IPS-18a (cell line): Measurements from ENCODE around the gene TRABD2B.

Source experiments
- H3K27ac ChIP-seq: one replicate; pipeline ENCODE4 v1.5.1; 2013; ENCODE audit warnings: low read length
- H3K27me3 ChIP-seq: one replicate; pipeline ENCODE4 v1.6.1; 2013; ENCODE audit warnings: mild to moderate bottlenecking, low read length; ENCODE audit not compliant: control insufficient read depth, insufficient read depth
- H3K36me3 ChIP-seq: one replicate; pipeline ENCODE4 v1.6.1; 2013; ENCODE audit warnings: low read depth, low read length; ENCODE audit not compliant: control insufficient read depth
- H3K4me1 ChIP-seq: one replicate; pipeline ENCODE4 v1.6.1; 2013; ENCODE audit warnings: low read depth, low read length; ENCODE audit not compliant: control insufficient read depth
- H3K4me3 ChIP-seq: one replicate; pipeline ENCODE4 v1.5.1; 2013; ENCODE audit warnings: low read length
- H3K9ac ChIP-seq: one replicate; pipeline ENCODE4 v1.6.1; 2013; ENCODE audit warnings: mild to moderate bottlenecking, low read length, moderate library complexity
- H3K9me3 ChIP-seq: one replicate; pipeline ENCODE4 v1.6.1; 2013; ENCODE audit warnings: low read depth, low read length; ENCODE audit not compliant: control insufficient read depth

Gene TRABD2B

GRCh38 chr1:47758341-47759250 is 238.6 kb downstream of the TRABD2B start:
- H3K9me3 ChIP-seq = no peaks in the 10 kb centered on the region
- no peaks in the 10 kb centered on the region for H3K27me3 ChIP-seq
- H3K27ac ChIP-seq = no peak overlapping the region
- no peak overlapping the region for H3K9ac ChIP-seq
- no peaks in the 10 kb centered on the region for H3K4me1 ChIP-seq
- H3K36me3 ChIP-seq = no peaks in the 10 kb centered on the region
- no peak overlapping the region for H3K4me3 ChIP-seq

GRCh38 chr1:47757226-47757975 is 239.8 kb downstream of the TRABD2B start:
- H3K4me1 ChIP-seq = no peaks in the 10 kb centered on the region
- H3K4me3 ChIP-seq = no peak overlapping the region
- H3K27ac ChIP-seq = no peak overlapping the region
- no peak overlapping the region for H3K9ac ChIP-seq
- H3K36me3 ChIP-seq = no peaks in the 10 kb centered on the region
- no peaks in the 10 kb centered on the region for H3K9me3 ChIP-seq
- H3K27me3 ChIP-seq = no peaks in the 10 kb centered on the region

- H3K9ac ChIP-seq = no peak overlapping the region
- H3K27ac ChIP-seq = no peak overlapping the region
- no peaks in the 10 kb centered on the region for H3K9me3 ChIP-seq
- H3K36me3 ChIP-seq = no peaks in the 10 kb centered on the region
- no peak overlapping the region for H3K4me3 ChIP-seq
- H3K4me1 ChIP-seq = no peaks in the 10 kb centered on the region
- H3K27me3 ChIP-seq = no peaks in the 10 kb centered on the region
Observed at GRCh38 chr1:47756411-47756810, 240.8 kb downstream of the TRABD2B start.

- Histone ChIP-seq H3K9me3 (no peaks in the 10 kb centered on the region), H3K4me3 (no peak overlapping the region), H3K9ac (no peak overlapping the region)
Observed at GRCh38 chr1:47756006-47756405, 241.2 kb downstream of the TRABD2B start.

GRCh38 chr1:47755101-47755990 is 241.8 kb downstream of the TRABD2B start:
- no peak overlapping the region for H3K9ac ChIP-seq
- no peaks in the 10 kb centered on the region for H3K27me3 ChIP-seq
- no peaks in the 10 kb centered on the region for H3K4me1 ChIP-seq
- no peaks in the 10 kb centered on the region for H3K9me3 ChIP-seq
- no peaks in the 10 kb centered on the region for H3K36me3 ChIP-seq
- no peak overlapping the region for H3K27ac ChIP-seq
- H3K4me3 ChIP-seq = no peak overlapping the region

More at GRCh38 chr1:47756006-47756405, 241.2 kb downstream of the TRABD2B start:
- H3K27me3 ChIP-seq = no peaks in the 10 kb centered on the region
- no peaks in the 10 kb centered on the region for H3K36me3 ChIP-seq
- H3K4me1 ChIP-seq = no peaks in the 10 kb centered on the region
- no peak overlapping the region for H3K27ac ChIP-seq

GRCh38 chr1:47754221-47754620 is 243.0 kb downstream of the TRABD2B start:
- Histone ChIP-seq H3K9me3 (no peaks in the 10 kb centered on the region), H3K36me3 (no peaks in the 10 kb centered on the region), H3K9ac (no peak overlapping the region), H3K4me3 (no peak overlapping the region), H3K4me1 (no peaks in the 10 kb centered on the region), H3K27ac (no peak overlapping the region), H3K27me3 (no peaks in the 10 kb centered on the region)

- no peak overlapping the region for H3K9ac ChIP-seq
- H3K9me3 ChIP-seq = no peaks in the 10 kb centered on the region
- no peak overlapping the region for H3K4me3 ChIP-seq
- no peaks in the 10 kb centered on the region for H3K36me3 ChIP-seq
- H3K27ac ChIP-seq = no peak overlapping the region
- no peaks in the 10 kb centered on the region for H3K4me1 ChIP-seq
- no peaks in the 10 kb centered on the region for H3K27me3 ChIP-seq
Observed at GRCh38 chr1:47753808-47754207, 243.4 kb downstream of the TRABD2B start.

- Histone ChIP-seq H3K9ac (no peak overlapping the region), H3K4me1 (no peaks in the 10 kb centered on the region), H3K27me3 (no peaks in the 10 kb centered on the region), H3K9me3 (no peaks in the 10 kb centered on the region), H3K36me3 (no peaks in the 10 kb centered on the region), H3K4me3 (no peak overlapping the region), H3K27ac (no peak overlapping the region)
Observed at GRCh38 chr1:47752559-47752958, 244.6 kb downstream of the TRABD2B start.

- H3K9me3 ChIP-seq = no peaks in the 10 kb centered on the region
- no peak overlapping the region for H3K4me3 ChIP-seq
- H3K27me3 ChIP-seq = no peaks in the 10 kb centered on the region
- no peaks in the 10 kb centered on the region for H3K4me1 ChIP-seq
- H3K27ac ChIP-seq = no peak overlapping the region
- H3K36me3 ChIP-seq = no peaks in the 10 kb centered on the region
- H3K9ac ChIP-seq = no peak overlapping the region
Observed at GRCh38 chr1:47751996-47752451, 245.2 kb downstream of the TRABD2B start.

- Histone ChIP-seq H3K9ac (no peak overlapping the region), H3K27me3 (no peaks in the 10 kb centered on the region), H3K4me1 (no peaks in the 10 kb centered on the region), H3K36me3 (no peaks in the 10 kb centered on the region), H3K9me3 (no peaks in the 10 kb centered on the region), H3K4me3 (no peak overlapping the region), H3K27ac (no peak overlapping the region)
Observed at GRCh38 chr1:47751193-47751592, 246.0 kb downstream of the TRABD2B start.
